SK-N-SH (cell line): ENCODE results near the gene C4orf50. TPM values are rescaled to one million over a fixed set of nuclear protein-coding genes. Genes with fewer than 3 reads are reported as not detected.

ENCODE experiments used
- CTCF ChIA-PET: fragments of 300-600, 350-600 bp; formaldehyde crosslinking; extraction: SDS; loops from one replicate; lab custom pipeline; 2021; lab: Yijun Ruan, JAX
- POLR2A ChIA-PET: fragments of 350-600 bp; sonication (Branson Sonifier 250); formaldehyde crosslinking; extraction: SDS; loops from one replicate; lab custom pipeline; 2020; ENCODE audit warnings: antibody characterized with exemption, inconsistent platforms; lab: Yijun Ruan, JAX
- DNase-seq: peaks from one replicate; pipeline ENCODE4 v3.0.0; 2012
- H2AFZ ChIP-seq: fragments of 200-600 bp; sonication (generic); 2 replicates; pipeline ENCODE4 v1.8.1; 2016; ENCODE audit warnings: antibody characterized with exemption, mild to moderate bottlenecking, low read depth
- H3F3A ChIP-seq: fragments of 200-600 bp; sonication (generic); replicated peaks from 2 replicates; pipeline ENCODE3; 2016; ENCODE audit warnings: antibody characterized with exemption, mild to moderate bottlenecking; ENCODE audit not compliant: insufficient read depth
- H3K27ac ChIP-seq, 2 experiments: fragments of 200-500 bp in 1 of 2; fragments of 200-600 bp in 1 of 2; sonication (Bioruptor generic) in 1 of 2; sonication (generic), shearing (Covaris generic) in 1 of 2; 2 replicates each; pipeline versions ENCODE4 v1.5.1 to v1.6.1; 2014 to 2016; ENCODE audit warnings: low read depth in 2 of 2, inconsistent platforms in 1 of 2, low read length in 1 of 2, mild to moderate bottlenecking in 1 of 2, mixed read lengths in 1 of 2
- H3K27me3 ChIP-seq: fragments of 200-600 bp; sonication (generic), shearing (Covaris generic); 2 replicates; pipeline ENCODE4 v1.6.1; 2016; ENCODE audit warnings: mixed run types; ENCODE audit not compliant: insufficient read depth
- H3K36me3 ChIP-seq, 2 experiments: fragments of 200-500 bp in 1 of 2; fragments of 200-600 bp in 1 of 2; sonication (Bioruptor generic) in 1 of 2; sonication (generic) in 1 of 2; replicated peaks in 1 of 2; 2 replicates each; pipeline versions ENCODE3 to v1.5.1; 2014 to 2016; ENCODE audit warnings: low read length in 1 of 2, mild to moderate bottlenecking in 1 of 2; ENCODE audit not compliant: insufficient read depth in 2 of 2, control insufficient read depth in 1 of 2
- H3K4me1 ChIP-seq, 2 experiments: fragments of 200-500 bp in 1 of 2; fragments of 200-600 bp in 1 of 2; sonication (Bioruptor generic) in 1 of 2; sonication (generic), shearing (Covaris generic) in 1 of 2; 2 replicates each; pipeline versions ENCODE4 v1.5.1 to v1.6.1; 2014 to 2016; ENCODE audit warnings: low read depth in 1 of 2, low read length in 1 of 2, mixed run types in 1 of 2; ENCODE audit not compliant: insufficient read depth in 2 of 2, control insufficient read depth in 1 of 2
- H3K4me2 ChIP-seq: fragments of 200-600 bp; sonication (generic), shearing (Covaris generic); 2 replicates; pipeline ENCODE4 v1.6.1; 2017; ENCODE audit warnings: mixed run types
- H3K4me3 ChIP-seq, 2 experiments: fragments of 200-500 bp in 1 of 2; fragments of 200-600 bp in 1 of 2; sonication (Bioruptor generic) in 1 of 2; sonication (generic), shearing (Covaris generic) in 1 of 2; 2 replicates each; pipeline versions ENCODE4 v1.5.1 to v1.8.1; 2014 to 2016; ENCODE audit warnings: low read depth in 2 of 2, inconsistent platforms in 1 of 2, low read length in 1 of 2, mild to moderate bottlenecking in 1 of 2, mixed read lengths in 1 of 2, moderate library complexity in 1 of 2
- H3K79me2 ChIP-seq: fragments of 200-600 bp; sonication (generic); 2 replicates; pipeline ENCODE4 v1.8.1; 2017; ENCODE audit warnings: mild to moderate bottlenecking; ENCODE audit not compliant: insufficient read depth
- H3K9ac ChIP-seq: fragments of 200-600 bp; sonication (generic); 2 replicates; pipeline ENCODE4 v1.6.1; 2017; ENCODE audit warnings: mixed run types
- H3K9me2 ChIP-seq: fragments of 200-600 bp; sonication (generic); 2 replicates; pipeline ENCODE4 v1.6.1; 2017; ENCODE audit warnings: mixed run types
- H3K9me3 ChIP-seq: fragments of 200-600 bp; sonication (generic); 2 replicates; pipeline ENCODE4 v1.6.1; 2017; ENCODE audit warnings: mixed run types, mild to moderate bottlenecking, moderate library complexity
- H4K20me1 ChIP-seq: fragments of 200-600 bp; sonication (generic); 2 replicates; pipeline ENCODE4 v1.6.1; 2017; ENCODE audit warnings: mild to moderate bottlenecking, mixed run types; ENCODE audit not compliant: insufficient read depth
- CHD2 ChIP-seq: fragments of 150-350 bp; IDR thresholded peaks from 2 replicates; pipeline ENCODE4 v1.6.1; 2018; ENCODE audit warnings: low read length; ENCODE audit not compliant: partially characterized antibody
- ELF1 ChIP-seq: IDR thresholded peaks from 2 replicates; pipeline ENCODE4 v1.4.0; 2012
- EP300 ChIP-seq, 2 experiments: IDR thresholded peaks; 2 replicates each; pipeline versions ENCODE4 v1.4.0 to v1.6.1; 2012; ENCODE audit warnings: borderline replicate concordance in 1 of 2, low read depth in 1 of 2, low read length in 1 of 2
- FOSL2 ChIP-seq: IDR thresholded peaks from 2 replicates; pipeline ENCODE4 v1.4.0; 2012; ENCODE audit warnings: low read depth, mild to moderate bottlenecking, moderate library complexity, borderline replicate concordance
- FOXM1 ChIP-seq: IDR thresholded peaks from 2 replicates; pipeline ENCODE4 v1.4.0; 2012; ENCODE audit warnings: low read depth, mild to moderate bottlenecking
- GABPA ChIP-seq: IDR thresholded peaks from 2 replicates; pipeline ENCODE4 v1.4.0; 2012; ENCODE audit warnings: low read depth, mild to moderate bottlenecking
- MEF2A ChIP-seq: IDR thresholded peaks from 2 replicates; pipeline ENCODE4 v1.4.0; 2012; ENCODE audit warnings: low read depth, borderline replicate concordance
- MXI1 ChIP-seq: IDR thresholded peaks from 2 replicates; pipeline ENCODE4 v1.6.1; 2012; ENCODE audit warnings: mild to moderate bottlenecking, low read depth, low read length, improper control_type of control experiment
- NRF1 ChIP-seq: IDR thresholded peaks from 2 replicates; pipeline ENCODE4 v1.6.1; 2012; ENCODE audit warnings: low read depth, mild to moderate bottlenecking, low read length
- POLR2AphosphoS5 ChIP-seq: IDR thresholded peaks from 2 replicates; pipeline ENCODE4 v1.6.1; 2012; ENCODE audit warnings: low read depth, low read length
- RCOR1 ChIP-seq: fragments of 150-350 bp; IDR thresholded peaks from 2 replicates; pipeline ENCODE4 v1.6.1; 2017; ENCODE audit warnings: antibody characterized with exemption, low read length
- SIN3A ChIP-seq: IDR thresholded peaks from 2 replicates; pipeline ENCODE4 v1.6.1; 2012; ENCODE audit warnings: low read depth, mild to moderate bottlenecking, low read length, moderate library complexity, borderline replicate concordance
- SMC3 ChIP-seq: IDR thresholded peaks from 2 replicates; pipeline ENCODE4 v1.6.1; 2012; ENCODE audit warnings: low read depth, low read length, improper control_type of control experiment
- USF1 ChIP-seq: IDR thresholded peaks from 2 replicates; pipeline ENCODE4 v1.4.0; 2012; ENCODE audit warnings: low read depth, borderline replicate concordance
- WGBS: methylation state at CpG from one replicate; pipeline ENCODE4 v1.1.6; 2017; ENCODE audit warnings: low lambda C conversion rate; 5-methylcytosine and 5-hydroxymethylcytosine counted together
- polyA plus RNA-seq, 3 experiments: library from polyadenylated mRNA; depleted of rRNA; stranded (reverse); fragments of >200 nt; gene quantifications; 2 replicates each; pipeline ENCODE4 v1.2.3, GENCODE V29; 2012
- TF ChIP-seq, protein P1 (sequence below): fragments of 200-600 bp; sonication (generic); IDR thresholded peaks from 2 replicates; pipeline ENCODE4 v1.6.1; 2017; ENCODE audit warnings: antibody characterized with exemption, mild to moderate bottlenecking, moderate library complexity
- TF ChIP-seq, protein P2 (sequence below): IDR thresholded peaks from 2 replicates; pipeline ENCODE4 v1.6.1; 2012; ENCODE audit warnings: mild to moderate bottlenecking, low read depth, low read length, moderate library complexity
- TF ChIP-seq, protein P3 (sequence below): IDR thresholded peaks from 2 replicates; pipeline ENCODE4 v1.4.0; 2012; ENCODE audit warnings: low read depth
- TF ChIP-seq, protein P4 (sequence below): fragments of 150-350 bp; IDR thresholded peaks from 2 replicates; pipeline ENCODE4 v1.6.1; 2017; ENCODE audit warnings: antibody characterized with exemption, low read length, low read depth, borderline replicate concordance

The C4orf50 gene
- polyA plus RNA-seq, 1 of the 3 experiments (the other 2 are of a cell fraction), result under 0.01 TPM

DNA sequence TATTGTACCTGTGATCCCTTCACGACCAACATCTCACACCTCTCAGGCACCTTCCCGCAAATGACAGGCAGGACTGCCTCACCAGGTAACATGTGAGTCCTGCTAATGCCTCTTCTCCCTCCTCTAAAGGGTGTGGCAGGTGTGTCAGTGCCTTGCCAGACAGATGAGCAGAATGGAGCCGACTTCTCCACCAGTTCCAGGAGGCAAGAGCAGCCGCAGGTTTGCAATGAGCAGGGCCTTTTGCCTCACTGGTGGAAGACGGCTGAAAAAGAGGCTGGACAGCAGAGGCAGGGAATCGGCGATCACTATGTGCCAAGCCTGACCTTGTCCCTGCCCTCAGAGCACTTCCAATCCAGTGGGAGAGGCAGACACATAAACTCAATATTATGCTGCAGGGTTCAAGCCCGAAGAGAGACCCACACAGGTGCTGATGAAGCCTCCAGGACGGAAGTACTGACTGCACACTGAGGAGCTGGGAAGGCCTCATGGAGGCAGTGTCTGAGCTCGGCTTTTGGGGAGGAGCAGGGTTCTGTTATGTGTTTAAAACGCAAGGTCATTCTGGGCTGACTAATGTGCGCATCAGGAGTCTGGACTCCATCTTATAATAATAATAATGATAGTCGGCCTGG is 57.9 kb downstream of the C4orf50 start:
- H3F3A ChIP-seq, result no peaks in the 10 kb centered on the region
- ChIA-PET POLR2A (no interaction called here), CTCF (interaction anchor here (1.6 kb wide), 1 partner anchor 367 kb away, joined by 3 read pairs; no protein-coding TSS in a partner anchor)
- no peaks in the 10 kb centered on the region for H3K36me3 ChIP-seq
- no peak overlapping the region for H3K27ac ChIP-seq
- no peak overlapping the region for H3K4me3 ChIP-seq
- no peaks in the 10 kb centered on the region for H3K9me3 ChIP-seq
- WGBS, result 38% methylated on average over 13 of the region's 13 CpGs
- DNase-seq, result no peak
- H4K20me1 ChIP-seq, result no peaks in the 10 kb centered on the region
- peaks cover 0 to 19% of the 10 kb centered on the region in 2 experiments; a peak in 1 of 4 replicates for H3K4me1 ChIP-seq
- no peak overlapping the region for H3K9ac ChIP-seq
- no peaks in the 10 kb centered on the region for H3K79me2 ChIP-seq
- H2AFZ ChIP-seq, result no peak overlapping the region
- H3K27me3 ChIP-seq, result no peaks in the 10 kb centered on the region
- TF ChIP-seq EP300 (IDR thresholded peaks at IDR 0.05; ENCODE audit: borderline replicate concordance in 1 of 2, low read depth in 1 of 2, low read length in 1 of 2) (no peak), SIN3A (no peak), POLR2AphosphoS5 (no peak), CHD2 (no peak), FOXM1 (no peak), RCOR1 (no peak), NRF1 (no peak), MEF2A (no peak), GABPA (no peak), SMC3 (no peak), USF1 (no peak), FOSL2 (no peak), MXI1 (no peak), ELF1 (no peak)
- TF ChIP-seq, protein P1, sequence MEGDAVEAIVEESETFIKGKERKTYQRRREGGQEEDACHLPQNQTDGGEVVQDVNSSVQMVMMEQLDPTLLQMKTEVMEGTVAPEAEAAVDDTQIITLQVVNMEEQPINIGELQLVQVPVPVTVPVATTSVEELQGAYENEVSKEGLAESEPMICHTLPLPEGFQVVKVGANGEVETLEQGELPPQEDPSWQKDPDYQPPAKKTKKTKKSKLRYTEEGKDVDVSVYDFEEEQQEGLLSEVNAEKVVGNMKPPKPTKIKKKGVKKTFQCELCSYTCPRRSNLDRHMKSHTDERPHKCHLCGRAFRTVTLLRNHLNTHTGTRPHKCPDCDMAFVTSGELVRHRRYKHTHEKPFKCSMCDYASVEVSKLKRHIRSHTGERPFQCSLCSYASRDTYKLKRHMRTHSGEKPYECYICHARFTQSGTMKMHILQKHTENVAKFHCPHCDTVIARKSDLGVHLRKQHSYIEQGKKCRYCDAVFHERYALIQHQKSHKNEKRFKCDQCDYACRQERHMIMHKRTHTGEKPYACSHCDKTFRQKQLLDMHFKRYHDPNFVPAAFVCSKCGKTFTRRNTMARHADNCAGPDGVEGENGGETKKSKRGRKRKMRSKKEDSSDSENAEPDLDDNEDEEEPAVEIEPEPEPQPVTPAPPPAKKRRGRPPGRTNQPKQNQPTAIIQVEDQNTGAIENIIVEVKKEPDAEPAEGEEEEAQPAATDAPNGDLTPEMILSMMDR, result no peak
- TF ChIP-seq, protein P2, sequence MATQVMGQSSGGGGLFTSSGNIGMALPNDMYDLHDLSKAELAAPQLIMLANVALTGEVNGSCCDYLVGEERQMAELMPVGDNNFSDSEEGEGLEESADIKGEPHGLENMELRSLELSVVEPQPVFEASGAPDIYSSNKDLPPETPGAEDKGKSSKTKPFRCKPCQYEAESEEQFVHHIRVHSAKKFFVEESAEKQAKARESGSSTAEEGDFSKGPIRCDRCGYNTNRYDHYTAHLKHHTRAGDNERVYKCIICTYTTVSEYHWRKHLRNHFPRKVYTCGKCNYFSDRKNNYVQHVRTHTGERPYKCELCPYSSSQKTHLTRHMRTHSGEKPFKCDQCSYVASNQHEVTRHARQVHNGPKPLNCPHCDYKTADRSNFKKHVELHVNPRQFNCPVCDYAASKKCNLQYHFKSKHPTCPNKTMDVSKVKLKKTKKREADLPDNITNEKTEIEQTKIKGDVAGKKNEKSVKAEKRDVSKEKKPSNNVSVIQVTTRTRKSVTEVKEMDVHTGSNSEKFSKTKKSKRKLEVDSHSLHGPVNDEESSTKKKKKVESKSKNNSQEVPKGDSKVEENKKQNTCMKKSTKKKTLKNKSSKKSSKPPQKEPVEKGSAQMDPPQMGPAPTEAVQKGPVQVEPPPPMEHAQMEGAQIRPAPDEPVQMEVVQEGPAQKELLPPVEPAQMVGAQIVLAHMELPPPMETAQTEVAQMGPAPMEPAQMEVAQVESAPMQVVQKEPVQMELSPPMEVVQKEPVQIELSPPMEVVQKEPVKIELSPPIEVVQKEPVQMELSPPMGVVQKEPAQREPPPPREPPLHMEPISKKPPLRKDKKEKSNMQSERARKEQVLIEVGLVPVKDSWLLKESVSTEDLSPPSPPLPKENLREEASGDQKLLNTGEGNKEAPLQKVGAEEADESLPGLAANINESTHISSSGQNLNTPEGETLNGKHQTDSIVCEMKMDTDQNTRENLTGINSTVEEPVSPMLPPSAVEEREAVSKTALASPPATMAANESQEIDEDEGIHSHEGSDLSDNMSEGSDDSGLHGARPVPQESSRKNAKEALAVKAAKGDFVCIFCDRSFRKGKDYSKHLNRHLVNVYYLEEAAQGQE, result no peak
- TF ChIP-seq, protein P3, sequence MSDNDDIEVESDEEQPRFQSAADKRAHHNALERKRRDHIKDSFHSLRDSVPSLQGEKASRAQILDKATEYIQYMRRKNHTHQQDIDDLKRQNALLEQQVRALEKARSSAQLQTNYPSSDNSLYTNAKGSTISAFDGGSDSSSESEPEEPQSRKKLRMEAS, result no peak
- TF ChIP-seq, protein P4, sequence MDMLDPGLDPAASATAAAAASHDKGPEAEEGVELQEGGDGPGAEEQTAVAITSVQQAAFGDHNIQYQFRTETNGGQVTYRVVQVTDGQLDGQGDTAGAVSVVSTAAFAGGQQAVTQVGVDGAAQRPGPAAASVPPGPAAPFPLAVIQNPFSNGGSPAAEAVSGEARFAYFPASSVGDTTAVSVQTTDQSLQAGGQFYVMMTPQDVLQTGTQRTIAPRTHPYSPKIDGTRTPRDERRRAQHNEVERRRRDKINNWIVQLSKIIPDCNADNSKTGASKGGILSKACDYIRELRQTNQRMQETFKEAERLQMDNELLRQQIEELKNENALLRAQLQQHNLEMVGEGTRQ, result no peak
- no peak overlapping the region for H3K4me2 ChIP-seq
- H3K9me2 ChIP-seq, result no peaks in the 10 kb centered on the region
